ENCODE measurements around the gene PCDHAC1.
"Not testable (repeated sequence)": the region's sequence is repeated elsewhere in the genome, so short reads cannot be mapped to it uniquely, and the experiment has no call there.

Gene PCDHAC1

GRCh38 chr5:140925806-140926442 lies at the start of gene PCDHAC1:
Gene PCDHAC1 (plus strand): TSS chr5:140926299. CDS start chr5:140926893, 594 bp downstream.
- no peak for DNase-seq (ENCODE audit: low read depth)

GRCh38 chr5:140876541-140877261 lies 49.4 kb upstream of the PCDHAC1 start:
- not testable (repeated sequence) for DNase-seq (ENCODE audit: low read depth)

GRCh38 chr5:140877262-140877581 lies 48.9 kb upstream of the PCDHAC1 start:
- DNase-seq (ENCODE audit: low read depth) = no peak

GRCh38 chr5:140881889-140882590 lies 44.1 kb upstream of the PCDHAC1 start, which contains the start of gene PCDHA13:
Gene PCDHA13 (plus strand): TSS chr5:140882124. CDS start chr5:140882269, 145 bp downstream.
- no peak for DNase-seq (ENCODE audit: low read depth)

- no peak for DNase-seq (ENCODE audit: low read depth)
Observed at GRCh38 chr5:140882591-140882899, 43.6 kb upstream of the PCDHAC1 start.

GRCh38 chr5:140883373-140883772 lies 42.7 kb upstream of the PCDHAC1 start:
- DNase-seq (ENCODE audit: low read depth) = no peak

- no peak for DNase-seq (ENCODE audit: low read depth)
Observed at GRCh38 chr5:140883927-140884697, 42.0 kb upstream of the PCDHAC1 start.

GRCh38 chr5:140916325-140916724 lies 9.8 kb upstream of the PCDHAC1 start:
- no peak for DNase-seq (ENCODE audit: low read depth)

GRCh38 chr5:140923601-140924000 lies 2.5 kb upstream of the PCDHAC1 start:
- DNase-seq (ENCODE audit: low read depth) = no peak

- DNase-seq (ENCODE audit: low read depth) = no peak
Observed at GRCh38 chr5:140926443-140927227, 536 bp downstream of the PCDHAC1 start.

GRCh38 chr5:140927228-140927573 lies 1.1 kb downstream of the PCDHAC1 start:
- DNase-seq (ENCODE audit: low read depth) = no peak

- DNase-seq (ENCODE audit: low read depth) = no peak
Observed at GRCh38 chr5:140934964-140935606, 9.0 kb downstream of the PCDHAC1 start.

- no peak for DNase-seq (ENCODE audit: low read depth)
Observed at GRCh38 chr5:140946578-140946977, 20.5 kb downstream of the PCDHAC1 start.

GRCh38 chr5:140951636-140952035 lies 25.5 kb downstream of the PCDHAC1 start:
- DNase-seq (ENCODE audit: low read depth) = no peak

- DNase-seq (ENCODE audit: low read depth) = no peak
Observed at GRCh38 chr5:140953234-140953633, 27.1 kb downstream of the PCDHAC1 start.

- DNase-seq (ENCODE audit: low read depth) = no peak
Observed at GRCh38 chr5:140962190-140962589, 36.1 kb downstream of the PCDHAC1 start.

- DNase-seq (ENCODE audit: low read depth) = no peak
Observed at GRCh38 chr5:140964356-140964755, 38.3 kb downstream of the PCDHAC1 start.

GRCh38 chr5:140965905-140966292 lies 39.8 kb downstream of the PCDHAC1 start:
- no peak for DNase-seq (ENCODE audit: low read depth)

- no peak for DNase-seq (ENCODE audit: low read depth)
Observed at GRCh38 chr5:140966293-140967225, 40.5 kb downstream of the PCDHAC1 start, which contains the start of gene PCDHAC2. Gene PCDHAC2 (plus strand): TSS chr5:140966476. CDS start chr5:140966767, 291 bp downstream.
